K562 (cell line): ENCODE measurements around the gene USP7. TPM values are rescaled to one million over a fixed set of nuclear protein-coding genes. Genes with fewer than 3 reads are reported as not detected.

Experiments
- BCLAF1 ChIP-seq, 2 experiments: fragments of 450-650 bp in 1 of 2; IDR thresholded peaks; 2 replicates each; pipeline ENCODE4 v1.6.1; 2011 to 2017; ENCODE audit warnings: low read depth in 2 of 2, antibody characterized with exemption in 1 of 2, borderline replicate concordance in 1 of 2, low read length in 1 of 2, mild to moderate bottlenecking in 1 of 2, mixed read lengths in 1 of 2; ENCODE audit not compliant: control insufficient read depth in 1 of 2
- CGGBP1 ChIP-seq: fragments of 250-450 bp; sonication (Bioruptor Pico); IDR thresholded peaks from 2 replicates; pipeline ENCODE4 v1.9.0; 2021; ENCODE audit warnings: mild to moderate bottlenecking
- CREB5 ChIP-seq: fragments of 250-450 bp; sonication (Bioruptor Pico); IDR thresholded peaks from 2 replicates; pipeline ENCODE4 v1.5.0; 2020; ENCODE audit warnings: mild to moderate bottlenecking
- ELF2 ChIP-seq: fragments of 250-450 bp; sonication (Bioruptor Pico); IDR thresholded peaks from 2 replicates; pipeline ENCODE4 v1.5.0; 2021; ENCODE audit warnings: mild to moderate bottlenecking
- ETS2 ChIP-seq: IDR thresholded peaks from 2 replicates; pipeline ENCODE4 v1.6.1; 2016; ENCODE audit warnings: borderline replicate concordance, missing genetic modification characterization, mild to moderate bottlenecking, moderate library complexity, missing compliant biosample characterization; ENCODE audit not compliant: poor library complexity, severe bottlenecking
- GATAD2A ChIP-seq: fragments of 450-650 bp; IDR thresholded peaks from 2 replicates; pipeline ENCODE4 v1.6.1; 2017
- IFI16 ChIP-seq: fragments of 250-450 bp; sonication (Bioruptor Pico); IDR thresholded peaks from 2 replicates; pipeline ENCODE4 v2.1.2; 2022; ENCODE audit warnings: mild to moderate bottlenecking, inconsistent platforms
- LCOR ChIP-seq: sonication (generic); formaldehyde crosslinking; IDR thresholded peaks from 2 replicates; pipeline ENCODE4 v1.8.0; 2022; ENCODE audit warnings: mild to moderate bottlenecking, missing genetic modification reagents
- MYNN ChIP-seq, 2 experiments: sonication (generic); formaldehyde crosslinking in 1 of 2; IDR thresholded peaks; 2 replicates each; pipeline versions ENCODE4 v1.5.0 to v1.6.1; 2016 to 2020; ENCODE audit warnings: antibody characterized with exemption in 1 of 2, missing genetic modification reagents in 1 of 2
- PRDM10 ChIP-seq: fragments of 450-650 bp; IDR thresholded peaks from 2 replicates; pipeline ENCODE4 v1.6.1; 2018; ENCODE audit not compliant: partially characterized antibody
- RAD21 ChIP-seq, 2 experiments: fragments of 250-450 bp in 1 of 2; fragments of 450-650 bp in 1 of 2; sonication (Bioruptor Pico) in 1 of 2; formaldehyde crosslinking in 1 of 2; IDR thresholded peaks in 1 of 2; conservative IDR thresholded peaks in 1 of 2; 2 replicates each; pipeline versions ENCODE4 v1.4.0 to v1.8.0; 2020 to 2022; ENCODE audit warnings: mild to moderate bottlenecking in 2 of 2, moderate library complexity in 1 of 2
- SMARCE1 ChIP-seq: fragments of 450-650 bp; IDR thresholded peaks from 2 replicates; pipeline ENCODE4 v1.7.1; 2016; ENCODE audit warnings: mild to moderate bottlenecking
- SOX6 ChIP-seq: fragments of 450-650 bp; IDR thresholded peaks from 2 replicates; pipeline ENCODE4 v1.6.1; 2014; ENCODE audit warnings: mild to moderate bottlenecking
- SRSF3 ChIP-seq: fragments of 200-400 bp; formaldehyde crosslinking; IDR thresholded peaks from 2 replicates; pipeline ENCODE4 v1.6.1; 2016; ENCODE audit warnings: mild to moderate bottlenecking, low read length, moderate library complexity; ENCODE audit not compliant: insufficient read depth
- ZC3H8 ChIP-seq: fragments of 450-650 bp; IDR thresholded peaks from 2 replicates; pipeline ENCODE4 v1.6.1; 2017
- ZNF316 ChIP-seq: fragments of 450-650 bp; IDR thresholded peaks from 2 replicates; pipeline ENCODE4 v1.6.1; 2016
- ZNF699 ChIP-seq: fragments of 250-450 bp; sonication (Bioruptor Pico); IDR thresholded peaks from 2 replicates; pipeline ENCODE4 v1.8.0; 2021; ENCODE audit warnings: mild to moderate bottlenecking, moderate library complexity; ENCODE audit not compliant: insufficient replicate concordance
- ZNF76 ChIP-seq: fragments of 250-450 bp; sonication (Bioruptor Pico); IDR thresholded peaks from 2 replicates; pipeline ENCODE4 v1.4.0; 2020; ENCODE audit warnings: mild to moderate bottlenecking, moderate library complexity, borderline replicate concordance
- ZNF764 ChIP-seq: fragments of 250-450 bp; sonication (Bioruptor Pico); IDR thresholded peaks from 2 replicates; pipeline ENCODE4 v1.4.0; 2020; ENCODE audit warnings: low read depth, mild to moderate bottlenecking, moderate library complexity
- polyA plus RNA-seq, 8 experiments: library from polyadenylated mRNA; depleted of rRNA in 4 of 8; stranded (reverse) in 5 of 8; unstranded in 3 of 8; fragments of >200 nt; fragmentation: Nextera tagmentation in 2 of 8; fragmentation: Illumina TruSeq in 1 of 8; extraction: Ambion mirVana in 2 of 8; extraction: Trizol in 1 of 8; gene quantifications; 2 replicates each; pipeline versions ENCODE4 v1.2.1 to v1.2.3, GENCODE V29; 2011 to 2014; ENCODE audit warnings: inconsistent platforms in 1 of 8, missing spikeins in 1 of 8
- total RNA-seq, 7 experiments: library from RNA; depleted of rRNA in 6 of 7; stranded (reverse); fragments of >200 nt in 6 of 7; fragmentation: Illumina TruSeq in 2 of 7; extraction: Trizol in 2 of 7; gene quantifications; 2 replicates each; pipeline versions ENCODE4 v1.2.1 to v1.2.3, GENCODE V29; 2011 to 2021; ENCODE audit warnings: low replicate concordance in 1 of 7

USP7 gene
- total and polyA plus RNA-seq, 9 of the 15 experiments (the other 6 are each of a cell fraction or from before 2014, with no cell fraction given) = 17.1 to 145 (median 57.9) TPM

- TF ChIP-seq PRDM10 (no peak), CGGBP1 (CRISPR knock-in tag) (no peak), ZNF316 (no peak), GATAD2A (no peak), CREB5 (no peak), ELF2 (no peak), ZNF699 (CRISPR knock-in tag) (no peak), MYNN (IDR thresholded peaks at IDR 0.05) (no peak), MYNN (CRISPR knock-in tag; IDR thresholded peaks at IDR 0.05) (no peak), ZNF76 (CRISPR knock-in tag) (no peak), RAD21 (CRISPR knock-in tag; conservative IDR thresholded peaks at IDR 0.05 in 1 of 2, IDR thresholded peaks at IDR 0.05 in 1 of 2) (no peak), ETS2 (no peak), SMARCE1 (no peak), SOX6 (peak; percentile 31; the same call in 1 of the 2 replicates), BCLAF1 (IDR thresholded peaks at IDR 0.05; ENCODE audit: borderline replicate concordance in 1 of 2, control insufficient read depth in 1 of 2, low read depth in 2 of 2, low read length in 1 of 2) (no peak), IFI16 (no peak), LCOR (CRISPR knock-in tag) (no peak; the same call in 1 of the 2 replicates), ZNF764 (CRISPR knock-in tag) (no peak), ZC3H8 (no peak), SRSF3 (no peak)
These were observed 95.1 kb downstream of the USP7 start, which contains the start of gene CARHSP1 (continued) for GRCh38 chr16:8868416-8869211.
